ENCODE data around the gene SYNGR3.

SYNGR3 gene

DNA sequence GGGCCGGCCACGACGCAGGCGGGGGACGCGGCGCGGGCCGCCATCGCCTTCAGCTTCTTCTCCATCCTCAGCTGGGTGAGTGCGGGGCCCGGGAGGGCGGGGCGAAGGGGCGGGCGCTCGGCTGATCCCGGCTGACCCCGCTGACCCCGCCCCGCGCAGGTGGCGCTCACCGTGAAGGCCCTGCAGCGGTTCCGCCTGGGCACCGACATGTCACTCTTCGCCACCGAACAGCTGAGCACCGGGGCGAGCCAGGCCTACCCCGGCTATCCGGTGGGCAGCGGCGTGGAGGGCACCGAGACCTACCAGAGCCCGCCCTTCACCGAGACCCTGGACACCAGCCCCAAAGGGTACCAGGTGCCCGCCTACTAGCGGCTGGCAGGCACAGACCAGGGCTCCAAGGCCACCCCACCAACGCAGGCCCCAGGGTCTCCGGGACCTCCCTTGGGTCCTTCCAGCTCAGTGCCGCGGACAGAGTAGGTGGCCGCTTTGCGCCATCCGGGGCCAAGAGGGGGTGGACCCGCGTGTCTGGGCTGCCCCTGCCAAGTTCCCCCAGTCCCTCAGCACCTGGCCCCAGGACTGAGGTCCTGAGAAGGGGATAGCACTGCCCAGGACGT, 3.0 kb downstream of the SYNGR3 start:
- no peak for DNase-seq

- no peak for DNase-seq
Observed at GRCh38 chr16:1993731-1994131, 4.0 kb downstream of the SYNGR3 start.

- DNase-seq = no peak
Observed at GRCh38 chr16:1997494-1998359, 8.0 kb downstream of the SYNGR3 start.

DNA sequence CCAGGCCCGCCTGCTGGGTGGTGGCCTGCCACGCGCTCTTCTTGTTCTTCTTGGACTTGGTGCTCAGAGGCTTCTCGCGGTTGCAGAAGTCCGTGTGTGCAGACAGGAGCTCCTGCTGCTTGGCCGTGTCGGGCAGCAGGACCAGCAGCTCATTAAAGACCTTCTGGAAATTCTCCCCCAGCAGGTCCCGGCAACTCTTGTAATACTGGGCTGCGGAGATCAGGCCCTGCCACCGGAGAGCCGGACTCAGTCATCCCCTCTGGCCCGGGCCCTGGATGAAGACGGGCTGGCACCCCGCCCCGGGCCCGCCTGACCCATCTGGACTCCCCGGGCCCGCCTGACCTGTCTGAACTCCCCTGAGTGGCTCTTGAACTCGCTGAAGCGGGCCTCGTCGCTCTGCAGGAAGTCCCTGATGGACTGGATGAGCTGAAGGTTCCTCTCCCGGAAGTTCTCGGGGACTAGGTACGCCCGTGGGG, 8.6 kb downstream of the SYNGR3 start:
- DNase-seq = no peak

- no peak for DNase-seq
Observed at GRCh38 chr16:1998852-1999801, 9.4 kb downstream of the SYNGR3 start.

- DNase-seq = no peak
Observed at GRCh38 chr16:1999866-2000514, 10.2 kb downstream of the SYNGR3 start.

DNA sequence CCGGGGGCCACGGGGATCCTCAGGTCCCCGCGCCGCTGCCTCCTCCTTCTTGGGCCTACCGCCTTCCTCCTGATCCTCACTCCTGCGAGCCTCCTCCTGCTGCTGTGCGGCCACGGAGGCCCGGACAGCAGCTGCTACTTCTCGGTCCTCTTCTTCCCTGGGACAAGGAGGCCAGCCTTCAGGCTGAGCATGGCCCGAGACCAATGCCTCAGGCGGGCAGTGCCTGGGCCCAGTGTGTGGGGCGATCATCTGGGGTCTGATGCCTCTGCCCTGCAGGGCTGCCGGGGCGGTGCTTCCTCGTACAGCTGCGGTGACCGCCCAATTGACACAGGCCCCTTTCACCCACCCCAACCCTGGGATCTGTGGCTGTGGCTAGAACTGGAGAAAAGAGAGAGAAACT, 11.3 kb downstream of the SYNGR3 start:
- no peak for DNase-seq

DNA sequence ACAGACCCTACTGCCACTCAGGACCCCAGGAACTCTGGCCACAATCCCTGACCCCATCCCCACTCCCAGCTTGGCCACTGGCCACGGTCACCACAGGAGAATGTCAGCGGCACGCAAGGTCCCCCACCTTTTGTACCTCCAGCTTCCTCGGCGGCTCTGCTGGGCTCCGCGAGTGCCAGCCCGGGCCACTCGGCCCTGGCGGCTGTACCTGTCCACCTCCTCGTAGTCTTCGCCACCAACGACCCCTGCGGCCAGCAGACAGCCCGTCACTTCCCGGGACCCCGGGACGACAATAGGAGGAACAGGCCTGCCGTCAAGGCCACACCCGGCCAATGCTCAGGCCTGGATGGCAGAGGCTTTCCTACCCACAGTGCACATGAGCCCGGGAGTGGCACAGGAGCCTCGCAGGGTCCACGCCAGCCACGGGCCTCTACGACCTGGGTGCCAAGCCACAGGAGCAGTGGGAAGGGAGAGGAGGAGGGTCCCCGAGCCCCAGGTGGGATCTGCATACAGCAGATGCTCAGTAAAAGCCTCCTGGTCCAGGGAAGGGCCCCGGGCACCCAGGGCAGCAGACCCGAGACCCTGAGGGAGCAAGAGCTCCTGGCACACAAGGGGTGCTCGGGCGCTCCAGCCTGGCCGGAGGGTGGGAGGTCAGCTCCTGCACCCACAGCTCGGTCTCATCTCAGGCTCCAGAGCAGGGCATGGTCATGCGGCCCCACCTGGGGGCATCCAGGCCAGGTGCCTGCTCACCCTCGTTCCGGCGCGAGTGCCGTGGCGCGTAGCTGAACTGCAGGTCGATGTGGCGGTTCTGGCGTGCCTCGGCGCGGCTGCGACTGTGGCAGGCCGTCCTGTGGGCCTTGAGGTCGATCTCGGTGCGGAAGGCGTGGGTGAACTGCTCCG, 11.9 kb downstream of the SYNGR3 start:
- no peak for DNase-seq

DNA sequence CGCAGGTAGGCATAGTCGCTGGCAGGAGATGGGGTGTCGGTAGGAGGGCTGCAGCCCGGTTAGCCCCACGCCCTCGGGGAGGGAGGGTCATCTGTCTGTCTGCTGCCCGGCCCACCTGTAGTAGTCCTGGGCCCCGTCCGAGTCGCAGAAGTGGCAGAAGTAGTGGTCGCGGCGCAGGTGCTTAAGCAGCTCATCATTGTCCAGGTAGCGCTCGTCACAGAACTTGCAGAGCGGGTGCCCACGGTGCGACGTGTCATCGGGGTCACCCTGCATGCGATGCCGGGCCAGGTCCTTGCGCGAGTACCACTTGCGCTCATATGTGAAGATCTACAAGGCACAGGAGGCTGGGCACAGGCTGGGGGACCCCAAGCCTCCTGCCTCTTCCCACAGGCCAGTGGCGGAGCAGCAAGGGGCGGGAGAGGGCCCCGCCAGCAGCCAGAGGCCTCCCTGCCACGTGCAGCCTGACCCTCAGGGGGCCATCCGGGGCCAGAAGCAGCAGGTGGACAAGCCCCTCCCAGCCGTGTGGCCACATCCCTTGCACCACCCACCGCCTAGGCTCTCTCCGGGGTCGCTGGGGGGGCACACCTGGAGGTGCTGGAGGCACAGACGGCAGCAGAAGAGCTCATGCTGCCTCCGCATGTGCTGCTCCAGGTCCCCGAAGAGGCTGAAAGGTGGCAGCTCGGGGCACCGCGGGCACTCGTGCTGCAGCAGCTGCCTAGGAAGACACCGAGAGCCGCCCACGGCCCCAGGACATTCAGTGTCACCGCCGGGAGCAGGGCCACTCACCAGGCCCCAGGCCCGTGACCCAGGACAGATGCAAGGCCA, 12.8 kb downstream of the SYNGR3 start:
- no peak for DNase-seq

- no peak for DNase-seq
Observed at GRCh38 chr16:2003231-2003826, 13.6 kb downstream of the SYNGR3 start.

DNA sequence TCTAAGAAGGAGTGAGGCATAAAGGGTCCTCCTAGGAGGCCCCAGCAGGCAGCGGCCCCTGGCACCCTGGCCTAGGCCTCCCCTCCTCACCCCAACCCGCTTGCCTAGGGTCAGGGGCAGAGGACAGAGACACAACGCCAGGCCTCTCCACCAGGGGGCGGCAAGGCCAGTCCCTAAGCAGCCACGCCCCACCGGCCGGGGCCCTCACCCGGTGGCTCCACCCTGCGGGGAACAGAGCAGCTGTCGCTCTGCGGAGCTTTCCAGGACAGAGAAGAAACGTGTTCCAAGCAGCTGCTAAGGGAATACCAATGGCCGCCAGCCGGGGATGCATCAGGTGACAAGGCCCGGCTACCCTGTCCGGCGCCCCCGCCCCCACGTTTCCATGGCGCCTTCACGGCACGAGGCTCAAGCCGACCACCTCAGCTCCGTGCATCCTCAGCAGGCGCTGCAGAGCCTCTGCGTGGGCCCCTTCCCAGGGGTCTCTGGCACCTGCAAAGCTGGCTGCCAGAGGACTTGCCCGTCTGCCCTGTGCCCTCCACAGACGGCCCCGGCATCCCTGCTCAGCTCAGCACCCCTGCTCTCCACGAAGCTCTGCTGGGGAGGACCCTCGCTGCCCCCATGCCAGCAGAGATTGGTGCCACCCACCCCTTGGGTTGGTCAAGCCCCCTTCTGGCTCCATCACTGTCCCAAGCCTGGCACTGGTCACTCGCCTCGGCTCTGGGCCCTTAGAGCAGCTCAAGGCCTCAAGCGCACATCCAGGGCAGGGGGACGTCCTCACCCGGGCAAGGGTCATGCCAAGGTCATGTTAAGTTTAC, 14.3 kb downstream of the SYNGR3 start:
- peak; percentile 81 for DNase-seq

DNA sequence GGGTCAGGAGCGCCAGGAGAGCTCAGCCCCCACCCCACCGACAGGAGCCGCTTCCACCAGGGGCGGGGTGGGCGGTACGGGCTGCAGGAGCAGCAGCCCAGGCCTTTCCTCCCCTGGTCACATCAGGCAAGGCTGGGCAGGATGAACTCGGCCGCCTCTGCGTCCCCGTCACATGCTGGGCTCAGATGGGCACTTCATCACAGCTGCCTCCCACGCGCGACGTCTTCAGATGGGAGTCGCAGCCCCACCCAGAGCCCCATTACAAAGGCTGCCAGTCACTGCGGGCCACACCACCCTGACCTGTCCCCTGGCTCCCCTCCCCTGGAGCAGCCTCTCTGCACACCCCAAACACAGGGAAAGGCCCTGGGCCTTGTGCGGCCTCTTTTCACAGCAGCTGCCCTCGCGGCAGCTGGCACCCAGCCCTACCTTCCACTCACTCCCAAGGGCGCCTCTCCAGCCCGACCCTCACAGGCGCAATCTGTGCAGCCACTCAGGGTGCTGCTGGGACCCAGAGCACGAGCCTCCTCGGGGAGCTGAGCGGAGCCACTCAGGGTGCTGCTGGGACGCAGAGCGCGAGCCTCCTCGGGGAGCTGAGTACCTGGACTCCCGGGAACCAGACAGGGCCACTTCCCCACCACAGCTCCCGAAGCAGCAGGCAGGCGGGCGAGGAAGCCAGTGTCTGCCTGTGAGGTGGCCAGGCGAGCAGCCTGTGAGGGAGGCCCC, 15.2 kb downstream of the SYNGR3 start:
- DNase-seq = no peak

DNA sequence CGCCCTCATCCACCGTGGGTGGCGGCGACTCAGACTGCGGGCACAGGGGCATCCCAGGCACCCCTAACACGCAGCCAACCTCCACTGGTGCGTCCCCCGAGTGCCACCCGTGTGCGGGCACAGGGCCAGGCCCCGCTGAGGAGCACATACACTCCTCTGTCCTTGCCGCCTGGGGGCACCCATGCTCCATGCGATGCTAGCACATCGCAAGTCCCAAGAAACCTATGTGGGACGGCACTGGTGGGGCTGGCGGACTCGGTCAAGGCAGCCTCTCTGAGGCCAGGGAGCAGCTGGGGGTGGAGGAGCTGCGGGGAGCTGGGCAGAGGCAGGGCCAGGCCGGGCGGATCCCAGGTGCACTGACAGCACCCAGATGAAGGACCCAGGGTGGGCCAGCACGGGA, 15.9 kb downstream of the SYNGR3 start:
- DNase-seq = no peak

DNA sequence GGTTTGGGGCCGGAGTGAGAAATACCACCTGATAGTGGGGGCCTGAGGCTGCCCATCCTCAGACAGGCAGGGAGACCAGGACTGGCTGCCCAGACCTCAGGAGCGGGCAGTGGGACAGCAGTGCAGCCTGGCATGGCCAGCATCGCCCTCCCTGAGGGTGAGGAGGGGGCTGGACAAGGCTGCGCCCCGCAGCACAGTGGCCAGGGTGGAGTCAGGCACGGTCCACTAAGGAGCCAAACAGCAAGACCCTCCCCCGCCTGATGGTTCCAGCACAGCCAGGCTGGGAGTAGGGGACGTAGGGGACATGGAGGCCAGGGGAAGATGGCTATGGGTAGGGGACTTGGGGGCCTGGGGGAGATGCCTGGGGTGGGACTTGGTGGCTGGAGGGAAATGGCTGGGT, 16.5 kb downstream of the SYNGR3 start:
- no peak for DNase-seq

GRCh38 chr16:2007081-2007836, 17.5 kb downstream of the SYNGR3 start:
- DNase-seq = no peak

DNA sequence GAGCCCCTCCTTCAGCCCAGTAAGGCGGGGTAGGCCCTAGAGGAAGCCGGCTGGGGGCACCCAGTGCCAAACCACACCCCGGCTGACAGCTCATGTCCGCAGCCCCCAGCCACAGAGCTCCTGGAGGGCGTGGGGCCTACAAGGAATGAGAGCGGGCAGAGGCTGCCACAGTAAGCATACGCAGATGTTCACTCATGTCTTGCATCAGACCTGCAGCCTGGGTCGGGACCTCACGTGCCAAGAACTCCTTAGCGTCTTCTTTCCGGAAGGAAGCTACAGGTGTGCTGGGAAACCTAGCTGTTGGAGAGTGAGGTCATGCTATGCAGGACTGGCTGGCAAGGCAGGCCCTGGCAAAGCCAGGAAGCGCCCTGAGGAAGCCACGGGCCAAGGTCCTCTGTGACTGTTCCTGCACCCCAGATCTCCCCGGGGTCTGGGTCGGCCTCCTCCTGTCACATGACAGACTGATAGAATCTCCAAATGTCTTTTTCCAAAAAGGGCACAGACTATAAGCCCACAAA, 18.3 kb downstream of the SYNGR3 start:
- no peak for DNase-seq

GRCh38 chr16:2008631-2009163, 18.9 kb downstream of the SYNGR3 start:
- DNase-seq = no peak
